Lower leg skin (tissue), 4 donors: ENCODE results near the gene DFFA. TPM values are rescaled to one million over a fixed set of nuclear protein-coding genes. Genes with fewer than 3 reads are reported as not detected.

Experiments
- DNase-seq, 2 donors: peaks; one replicate each; pipeline ENCODE4 v3.0.0-alpha.2; 2019; ENCODE audit warnings: low spot score in 2 of 2
- H3K4me3 ChIP-seq: fragments of 200-600 bp; sonication (generic); 2 replicates; pipeline ENCODE4 v1.5.1; 2017; ENCODE audit warnings: mild to moderate bottlenecking, low read depth; ENCODE audit not compliant: poor library complexity, severe bottlenecking
- POLR2A ChIP-seq, 2 donors: fragments of 450-650 bp; IDR thresholded peaks; one replicate each; pipeline ENCODE4 v1.6.1; 2016 to 2017; ENCODE audit warnings: antibody characterized with exemption in 2 of 2, mild to moderate bottlenecking in 1 of 2, moderate library complexity in 1 of 2
- WGBS, 2 donors: methylation state at CpG; one replicate each; pipeline ENCODE4 v1.1.5; 2018; 5-methylcytosine and 5-hydroxymethylcytosine counted together
- intact Hi-C: fragments of 100-400 bp; cut with DNase I; formaldehyde crosslinking; loops from one replicate; pipeline ENCODE4 v1.15.0; 2023; ENCODE audit warnings: low total_unique reads
- total RNA-seq, 4 donors: library from RNA; depleted of rRNA; stranded (reverse); fragments of >200 nt; gene quantifications; one replicate each; pipeline ENCODE4 v1.1.0, GENCODE V29; 2016
- TF ChIP-seq, protein P1 (sequence below), 3 donors: fragments of 450-650 bp; IDR thresholded peaks; one replicate each; pipeline ENCODE4 v1.5.1; 2016; ENCODE audit warnings: antibody characterized with exemption in 3 of 3, mild to moderate bottlenecking in 3 of 3, moderate library complexity in 2 of 3

DFFA gene, protein sequence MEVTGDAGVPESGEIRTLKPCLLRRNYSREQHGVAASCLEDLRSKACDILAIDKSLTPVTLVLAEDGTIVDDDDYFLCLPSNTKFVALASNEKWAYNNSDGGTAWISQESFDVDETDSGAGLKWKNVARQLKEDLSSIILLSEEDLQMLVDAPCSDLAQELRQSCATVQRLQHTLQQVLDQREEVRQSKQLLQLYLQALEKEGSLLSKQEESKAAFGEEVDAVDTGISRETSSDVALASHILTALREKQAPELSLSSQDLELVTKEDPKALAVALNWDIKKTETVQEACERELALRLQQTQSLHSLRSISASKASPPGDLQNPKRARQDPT
- total RNA-seq = 10 to 100 TPM; 14.1 to 20.9 (median 18.0) TPM

DNA sequence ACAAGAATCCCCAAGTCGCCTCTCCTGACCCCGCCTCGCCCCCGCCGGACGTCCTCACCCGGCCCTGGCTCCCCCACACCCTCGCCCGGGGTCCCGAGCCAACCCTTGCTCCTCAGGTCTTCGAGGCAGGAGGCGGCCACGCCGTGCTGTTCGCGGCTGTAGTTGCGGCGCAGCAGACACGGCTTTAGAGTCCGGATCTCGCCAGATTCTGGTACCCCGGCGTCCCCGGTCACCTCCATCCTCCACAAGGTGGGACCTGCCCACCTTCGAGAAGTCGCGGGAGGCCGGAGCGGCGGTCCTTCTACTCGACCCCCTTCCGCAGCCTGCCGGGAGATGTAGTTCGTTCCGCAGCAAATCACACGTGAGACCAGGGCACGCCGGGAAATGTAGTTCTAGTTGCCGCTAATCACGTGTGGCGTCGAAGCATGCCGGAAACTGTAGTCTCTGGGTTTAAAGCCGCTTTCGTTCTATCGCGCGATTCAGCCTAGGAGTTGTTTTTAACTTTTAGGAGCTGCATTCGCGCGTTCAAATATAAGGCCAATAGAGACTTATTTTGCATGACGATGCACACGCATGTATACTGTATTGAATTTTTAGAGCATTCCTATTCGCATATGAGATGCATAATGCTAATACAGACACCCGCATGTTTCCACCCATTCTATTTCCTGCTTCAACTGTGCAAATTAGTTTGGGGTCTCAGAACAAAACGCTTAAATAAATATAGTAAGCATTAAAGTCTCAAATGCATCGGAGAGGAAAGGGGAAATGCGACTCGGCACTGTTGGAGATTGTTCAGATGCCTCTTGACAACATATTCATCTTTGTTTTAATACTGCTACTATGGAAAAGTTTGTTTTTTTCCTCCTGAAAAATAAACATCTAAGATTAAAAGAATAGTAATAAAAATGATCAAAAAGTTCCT lies at the start of gene DFFA:
Gene DFFA, minus strand, starts transcription at position 310 of the 925 bp plus-strand sequence. Its CDS starts 71 bp downstream, at position 239.
- 1 to 2% methylated on average over 39 to 57 of the region's 59 CpGs for WGBS, 2 donors
- peak; percentile 96 to 98 for DNase-seq
- no peak for TF ChIP-seq POLR2A (IDR thresholded peaks at IDR 0.05)
- TF ChIP-seq, protein P1, sequence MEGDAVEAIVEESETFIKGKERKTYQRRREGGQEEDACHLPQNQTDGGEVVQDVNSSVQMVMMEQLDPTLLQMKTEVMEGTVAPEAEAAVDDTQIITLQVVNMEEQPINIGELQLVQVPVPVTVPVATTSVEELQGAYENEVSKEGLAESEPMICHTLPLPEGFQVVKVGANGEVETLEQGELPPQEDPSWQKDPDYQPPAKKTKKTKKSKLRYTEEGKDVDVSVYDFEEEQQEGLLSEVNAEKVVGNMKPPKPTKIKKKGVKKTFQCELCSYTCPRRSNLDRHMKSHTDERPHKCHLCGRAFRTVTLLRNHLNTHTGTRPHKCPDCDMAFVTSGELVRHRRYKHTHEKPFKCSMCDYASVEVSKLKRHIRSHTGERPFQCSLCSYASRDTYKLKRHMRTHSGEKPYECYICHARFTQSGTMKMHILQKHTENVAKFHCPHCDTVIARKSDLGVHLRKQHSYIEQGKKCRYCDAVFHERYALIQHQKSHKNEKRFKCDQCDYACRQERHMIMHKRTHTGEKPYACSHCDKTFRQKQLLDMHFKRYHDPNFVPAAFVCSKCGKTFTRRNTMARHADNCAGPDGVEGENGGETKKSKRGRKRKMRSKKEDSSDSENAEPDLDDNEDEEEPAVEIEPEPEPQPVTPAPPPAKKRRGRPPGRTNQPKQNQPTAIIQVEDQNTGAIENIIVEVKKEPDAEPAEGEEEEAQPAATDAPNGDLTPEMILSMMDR (IDR thresholded peaks at IDR 0.05) = no peak
- peak within 1 kb of the TSS; percentile 61 for H3K4me3 ChIP-seq
- intact Hi-C loops = no loop called here

DNA sequence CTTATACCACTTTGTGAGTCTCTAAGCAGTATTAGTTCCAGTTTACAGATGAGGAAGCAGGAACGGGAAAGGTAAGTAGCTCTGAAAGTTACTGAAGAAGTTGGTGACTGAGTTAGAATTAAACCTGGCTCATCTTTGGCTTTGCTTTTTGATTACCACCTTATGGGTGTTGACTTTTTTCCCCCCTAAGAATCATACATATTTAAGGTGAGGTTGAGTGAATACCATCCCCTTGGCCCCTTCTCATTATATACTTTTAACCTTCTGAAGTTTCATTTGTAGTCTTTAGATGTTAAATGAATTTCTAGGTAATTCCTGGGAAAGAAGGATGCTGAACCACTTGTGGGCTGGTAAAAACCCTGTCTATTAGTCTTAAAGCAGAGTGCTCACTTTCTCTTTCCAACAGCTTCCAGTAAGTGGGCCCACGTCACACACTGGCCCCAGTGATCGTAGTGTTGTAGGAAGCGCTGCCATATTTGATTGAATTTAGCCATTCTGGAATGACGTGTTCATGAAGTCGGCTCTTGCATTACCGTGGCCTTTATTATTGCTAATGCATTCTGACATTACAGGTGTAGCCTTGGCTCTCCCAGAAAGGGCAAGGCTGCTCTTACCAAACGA lies 49.3 kb upstream of the DFFA start:
- no peak for TF ChIP-seq POLR2A (IDR thresholded peaks at IDR 0.05)
- TF ChIP-seq, protein P1 (IDR thresholded peaks at IDR 0.05) = no peak
- intact Hi-C loops = no loop called here
- WGBS, 2 donors = 94% methylated on average over 8 of the region's 8 CpGs
- no peak overlapping the region for H3K4me3 ChIP-seq
- no peak for DNase-seq

DNA sequence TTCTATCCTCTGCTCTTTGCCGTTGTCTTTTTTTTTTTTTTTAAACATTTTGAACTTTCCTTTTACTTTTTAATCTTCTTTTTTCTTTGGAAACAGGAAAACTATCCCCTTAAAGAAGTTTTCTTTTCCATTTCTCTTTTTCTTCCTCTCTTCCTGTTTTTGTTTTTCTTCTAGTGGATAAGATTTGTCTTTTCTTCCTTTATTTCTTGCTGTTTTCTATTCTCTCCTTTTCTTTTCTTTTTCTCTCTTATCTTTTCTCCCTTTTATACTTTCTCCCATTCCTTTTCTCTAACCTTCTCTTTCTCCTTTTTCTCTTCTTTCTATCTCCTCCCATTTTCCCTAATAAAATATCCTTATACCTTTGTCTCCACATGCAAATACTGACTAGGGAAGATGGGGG lies 48.6 kb upstream of the DFFA start:
- no peak for TF ChIP-seq POLR2A (IDR thresholded peaks at IDR 0.05)
- TF ChIP-seq, protein P1 (IDR thresholded peaks at IDR 0.05) = no peak
- WGBS, 2 donors = 84 to 85% methylated on average over 1 of the region's 1 CpG
- no peak for DNase-seq
- intact Hi-C loops = no loop called here
- no peak overlapping the region for H3K4me3 ChIP-seq

DNA sequence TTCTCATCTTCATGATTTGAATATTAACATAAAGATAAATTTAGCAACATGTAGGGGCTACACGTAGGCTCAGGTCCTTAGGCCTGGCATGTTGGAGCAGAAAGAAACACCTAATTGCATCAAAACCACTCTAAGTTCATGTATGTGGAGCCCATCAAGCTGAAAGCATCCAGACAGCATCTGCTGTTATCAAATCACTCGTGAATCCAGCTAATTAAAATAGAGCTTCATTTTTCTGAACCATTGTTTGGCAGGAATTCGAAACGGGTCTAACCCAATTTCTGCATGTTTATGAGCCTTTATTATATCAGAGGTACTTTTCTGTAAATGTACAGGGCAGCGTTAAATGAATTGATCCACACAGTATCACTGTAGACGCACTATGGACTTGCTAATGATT lies 48.2 kb upstream of the DFFA start:
- DNase-seq = no peak
- intact Hi-C loops = no loop called here
- TF ChIP-seq POLR2A (IDR thresholded peaks at IDR 0.05) = no peak
- WGBS, 2 donors = 87 to 94% methylated on average over 6 of the region's 6 CpGs
- H3K4me3 ChIP-seq = no peak overlapping the region

DNA sequence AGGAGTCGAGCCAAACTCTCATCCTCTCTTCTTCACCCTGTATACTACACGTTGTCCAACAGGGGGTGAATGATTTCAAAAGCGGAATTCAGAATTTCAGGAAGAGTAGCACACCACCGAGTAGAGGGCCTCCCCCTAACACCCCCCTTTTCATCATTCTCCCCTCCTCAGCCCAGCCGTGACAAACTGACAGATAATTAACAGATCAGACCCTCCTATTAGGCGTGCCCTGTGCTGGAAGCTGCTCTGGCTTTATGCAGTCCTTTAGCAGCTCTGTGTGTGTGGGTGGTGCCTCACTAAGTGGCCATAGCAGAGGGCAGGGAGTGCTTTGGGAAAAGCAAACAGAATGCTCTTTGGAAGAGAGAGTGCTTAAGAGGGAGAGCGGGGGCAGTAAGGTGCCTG lies 46.7 kb upstream of the DFFA start:
- no peak overlapping the region for H3K4me3 ChIP-seq
- intact Hi-C loops = no loop called here
- TF ChIP-seq, protein P1 (IDR thresholded peaks at IDR 0.05) = no peak
- TF ChIP-seq POLR2A (IDR thresholded peaks at IDR 0.05) = no peak
- DNase-seq = no peak
- 61 to 62% methylated on average over 7 of the region's 7 CpGs for WGBS, 2 donors

DNA sequence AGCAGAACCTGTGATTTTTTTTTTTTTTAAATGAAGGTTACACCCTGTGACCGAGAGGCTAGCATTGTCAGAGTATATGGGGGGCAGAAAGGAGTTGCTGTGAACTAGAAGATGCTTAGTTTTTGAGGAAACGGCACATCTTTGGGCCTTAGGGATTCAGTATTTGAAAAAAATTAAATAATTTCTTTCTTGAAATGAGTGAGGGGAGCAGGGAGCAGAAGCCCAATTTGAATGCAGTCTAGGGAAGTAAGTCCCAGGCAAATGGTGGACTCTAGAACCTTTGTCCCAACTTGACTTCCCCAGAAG lies 45.3 kb upstream of the DFFA start:
- intact Hi-C loops = no loop called here
- no peak for DNase-seq
- 52 to 57% methylated on average over 2 of the region's 2 CpGs for WGBS, 2 donors
- H3K4me3 ChIP-seq = no peak overlapping the region
- TF ChIP-seq POLR2A (IDR thresholded peaks at IDR 0.05) = no peak
- TF ChIP-seq, protein P1 (IDR thresholded peaks at IDR 0.05) = no peak
